ENCODE data around the gene RNU4-1. TPM values are rescaled to one million over a fixed set of nuclear protein-coding genes. Genes with fewer than 3 reads are reported as not detected.
A peak's percentile ranks its signal among the peaks of the same experiment; 100 is the strongest.

Gene RNU4-1
- total RNA-seq, 1 donor from 2014 or later = 5,477 TPM

GRCh38 chr12:120286768-120287490 lies 6.1 kb downstream of the RNU4-1 start:
- Mint-ChIP-seq H3K4me3 (no peak overlapping the region), H3K27me3 (ENCODE audit: low read depth) (no peaks in the 10 kb centered on the region)
- no peak for DNase-seq (ENCODE audit: low spot score in 2 of 2, unreplicated experiment in 2 of 2)

GRCh38 chr12:120284381-120284780 lies 8.7 kb downstream of the RNU4-1 start:
- H3K27me3 Mint-ChIP-seq (ENCODE audit: low read depth) = no peaks in the 10 kb centered on the region
- DNase-seq (ENCODE audit: low spot score in 2 of 2, unreplicated experiment in 2 of 2) = no peak
- no peaks in the 10 kb centered on the region for H3K9me3 Mint-ChIP-seq
- H3K36me3 Mint-ChIP-seq = no peaks in the 10 kb centered on the region
- H3K4me1 Mint-ChIP-seq = peaks cover 9% of the 10 kb centered on the region
- no peak overlapping the region for H3K4me3 Mint-ChIP-seq
- TF ChIP-seq CTCF (IDR thresholded peaks at IDR 0.05; ENCODE audit: unreplicated experiment) = no peak
- H3K27ac Mint-ChIP-seq = no peak overlapping the region

More at GRCh38 chr12:120286768-120287490, 6.1 kb downstream of the RNU4-1 start:
- TF ChIP-seq CTCF (IDR thresholded peaks at IDR 0.05; ENCODE audit: unreplicated experiment) = no peak
- H3K36me3 Mint-ChIP-seq = no peaks in the 10 kb centered on the region
- H3K27ac Mint-ChIP-seq = peak overlapping the region; percentile 82
- H3K4me1 Mint-ChIP-seq = peaks cover 14% of the 10 kb centered on the region
- no peaks in the 10 kb centered on the region for H3K9me3 Mint-ChIP-seq

GRCh38 chr12:120283318-120283717 lies 9.7 kb downstream of the RNU4-1 start:
- no peak for DNase-seq (ENCODE audit: low spot score in 2 of 2, unreplicated experiment in 2 of 2)
- Mint-ChIP-seq H3K27ac (peak overlapping the region; percentile 82), H3K4me3 (no peak overlapping the region), H3K4me1 (peaks cover 9% of the 10 kb centered on the region), H3K27me3 (ENCODE audit: low read depth) (no peaks in the 10 kb centered on the region), H3K36me3 (no peaks in the 10 kb centered on the region), H3K9me3 (peaks cover 4% of the 10 kb centered on the region)
- no peak for TF ChIP-seq CTCF (IDR thresholded peaks at IDR 0.05; ENCODE audit: unreplicated experiment)

GRCh38 chr12:120278137-120279069 lies 14.6 kb downstream of the RNU4-1 start:
- Mint-ChIP-seq H3K9me3 (peaks cover 4% of the 10 kb centered on the region), H3K4me3 (no peak overlapping the region), H3K4me1 (peaks cover 2% of the 10 kb centered on the region), H3K27ac (no peak overlapping the region), H3K36me3 (no peaks in the 10 kb centered on the region), H3K27me3 (ENCODE audit: low read depth) (no peaks in the 10 kb centered on the region)
- no peak for TF ChIP-seq CTCF (IDR thresholded peaks at IDR 0.05; ENCODE audit: unreplicated experiment)
- DNase-seq (ENCODE audit: low spot score in 2 of 2, unreplicated experiment in 2 of 2) = no peak

- H3K4me1 Mint-ChIP-seq = no peaks in the 10 kb centered on the region
- no peak for TF ChIP-seq CTCF (IDR thresholded peaks at IDR 0.05; ENCODE audit: unreplicated experiment)
- H3K9me3 Mint-ChIP-seq = peaks cover 4% of the 10 kb centered on the region
- no peak for DNase-seq (ENCODE audit: low spot score in 2 of 2, unreplicated experiment in 2 of 2)
- no peak overlapping the region for H3K4me3 Mint-ChIP-seq
- H3K27ac Mint-ChIP-seq = no peak overlapping the region
- H3K36me3 Mint-ChIP-seq = no peaks in the 10 kb centered on the region
- H3K27me3 Mint-ChIP-seq (ENCODE audit: low read depth) = no peaks in the 10 kb centered on the region
These were observed 16.3 kb downstream of the RNU4-1 start for GRCh38 chr12:120276734-120277133.

All from mesothelial cell of epicardium (in vitro differentiated cells).